Loucy (cell line): ENCODE data around the gene PASK.
A peak's percentile ranks its signal among the peaks of the same experiment; 100 is the strongest.

ENCODE experiments used
- H2AFZ ChIP-seq: fragments of 200-600 bp; sonication (generic); 2 replicates; pipeline ENCODE4 v1.6.0; 2016; ENCODE audit warnings: antibody characterized with exemption, mild to moderate bottlenecking, low read length, moderate library complexity
- H3F3A ChIP-seq: fragments of 200-600 bp; 2 replicates; pipeline ENCODE4 v1.6.0; 2016; ENCODE audit warnings: antibody characterized with exemption, low read depth, mild to moderate bottlenecking
- H3K27me3 ChIP-seq: fragments of 200-600 bp; sonication (generic); 2 replicates; pipeline ENCODE4 v1.6.1; 2014; ENCODE audit warnings: low read length, mild to moderate bottlenecking; ENCODE audit not compliant: insufficient read depth, poor library complexity, severe bottlenecking
- H3K36me3 ChIP-seq: fragments of 200-600 bp; sonication (generic); 2 replicates; pipeline ENCODE4 v1.6.1; 2016; ENCODE audit warnings: low read length; ENCODE audit not compliant: insufficient read depth
- H3K4me1 ChIP-seq: fragments of 200-600 bp; sonication (generic); 2 replicates; pipeline ENCODE4 v1.5.1; 2014; ENCODE audit warnings: low read length, mild to moderate bottlenecking; ENCODE audit not compliant: insufficient read depth, poor library complexity, severe bottlenecking
- H3K4me2 ChIP-seq: fragments of 200-600 bp; sonication (generic); 2 replicates; pipeline ENCODE4 v1.6.0; 2014; ENCODE audit warnings: antibody characterized with exemption, low read length, low read depth, mild to moderate bottlenecking; ENCODE audit not compliant: poor library complexity, severe bottlenecking
- H3K4me3 ChIP-seq: fragments of 200-600 bp; sonication (generic); 2 replicates; pipeline ENCODE4 v1.5.1; 2014; ENCODE audit warnings: low read length, mild to moderate bottlenecking, mixed read lengths; ENCODE audit not compliant: poor library complexity, severe bottlenecking
- H3K79me2 ChIP-seq: fragments of 200-600 bp; sonication (generic); 2 replicates; pipeline ENCODE4 v1.6.1; 2014; ENCODE audit warnings: low read length; ENCODE audit not compliant: insufficient read depth
- H3K9ac ChIP-seq: fragments of 200-600 bp; sonication (generic); 2 replicates; pipeline ENCODE4 v1.6.0; 2014; ENCODE audit warnings: mild to moderate bottlenecking, low read depth, low read length, moderate library complexity; ENCODE audit not compliant: poor library complexity, severe bottlenecking
- H3K9me2 ChIP-seq: fragments of 200-600 bp; sonication (generic); replicated peaks from 2 replicates; pipeline ENCODE4 v1.6.1; 2016; ENCODE audit warnings: low read depth, low read length, mixed read lengths
- H3K9me3 ChIP-seq: fragments of 200-600 bp; sonication (generic); 2 replicates; pipeline ENCODE4 v1.6.1; 2014; ENCODE audit warnings: mild to moderate bottlenecking, antibody characterized with exemption, low read length, low read depth; ENCODE audit not compliant: insufficient read depth
- H4K20me1 ChIP-seq: fragments of 200-600 bp; sonication (generic); 2 replicates; pipeline ENCODE4 v1.6.0; 2014; ENCODE audit warnings: antibody characterized with exemption, low read length, mild to moderate bottlenecking; ENCODE audit not compliant: insufficient read depth, poor library complexity, severe bottlenecking
- CTCF ChIP-seq: fragments of 200-600 bp; sonication (generic); conservative IDR thresholded peaks from 2 replicates; pipeline ENCODE4 v1.5.1; 2014; ENCODE audit warnings: mild to moderate bottlenecking, antibody characterized with exemption, low read length
- EZH2phosphoT487 ChIP-seq: fragments of 200-600 bp; IDR thresholded peaks from 2 replicates; pipeline ENCODE4 v1.6.1; 2018; ENCODE audit warnings: antibody characterized with exemption, mild to moderate bottlenecking, moderate library complexity, borderline replicate concordance

PASK gene

GRCh38 chr2:241147336-241147735, 1.9 kb downstream of the PASK start:
- Histone ChIP-seq H3K79me2 (peaks cover 56% of the 10 kb centered on the region), H3K4me3 (no peak overlapping the region)

GRCh38 chr2:241146286-241146685, 3.0 kb downstream of the PASK start:
- Histone ChIP-seq H3K27me3 (no peaks in the 10 kb centered on the region), H3K36me3 (peaks cover 4% of the 10 kb centered on the region; the same call in 1 of the 2 replicates), H3K79me2 (peaks cover 46% of the 10 kb centered on the region), H4K20me1 (peaks cover 27% of the 10 kb centered on the region), H3K9ac (no peak overlapping the region), H3K4me1 (peaks cover 15% of the 10 kb centered on the region), H3F3A (no peaks in the 10 kb centered on the region), H2AFZ (no peak overlapping the region), H3K4me2 (peak overlapping the region; percentile 28), H3K9me3 (no peaks in the 10 kb centered on the region), H3K4me3 (no peak overlapping the region), H3K9me2 (no peaks in the 10 kb centered on the region)
- TF ChIP-seq CTCF (no peak), EZH2phosphoT487 (no peak)

More at GRCh38 chr2:241147336-241147735, 1.9 kb downstream of the PASK start:
- no peaks in the 10 kb centered on the region for H3K9me2 ChIP-seq
- peak overlapping the region; percentile 93 for H3K4me2 ChIP-seq
- H3F3A ChIP-seq, result no peaks in the 10 kb centered on the region
- no peak overlapping the region for H3K9ac ChIP-seq
- H3K4me1 ChIP-seq, result peaks cover 26% of the 10 kb centered on the region
- no peaks in the 10 kb centered on the region for H3K9me3 ChIP-seq
- TF ChIP-seq CTCF (no peak), EZH2phosphoT487 (no peak)
- H3K27me3 ChIP-seq, result no peaks in the 10 kb centered on the region
- no peak overlapping the region for H2AFZ ChIP-seq
- H3K36me3 ChIP-seq, result peaks cover 4% of the 10 kb centered on the region; the same call in 1 of the 2 replicates
- H4K20me1 ChIP-seq, result peaks cover 32% of the 10 kb centered on the region

GRCh38 chr2:241142593-241142992, 6.7 kb downstream of the PASK start:
- TF ChIP-seq CTCF (no peak), EZH2phosphoT487 (no peak)

More at GRCh38 chr2:241142593-241142992, 6.7 kb downstream of the PASK start:
- Histone ChIP-seq H3K9me3 (no peaks in the 10 kb centered on the region), H3K4me1 (peaks cover under 1% of the 10 kb centered on the region), H3K4me2 (no peak overlapping the region), H3K4me3 (no peak overlapping the region), H3K79me2 (peaks cover 23% of the 10 kb centered on the region; the same call in 1 of the 2 replicates), H3F3A (no peaks in the 10 kb centered on the region), H2AFZ (no peak overlapping the region), H4K20me1 (peaks cover 10% of the 10 kb centered on the region), H3K36me3 (peaks cover 23% of the 10 kb centered on the region; the same call in 1 of the 2 replicates), H3K9me2 (no peaks in the 10 kb centered on the region), H3K9ac (no peak overlapping the region), H3K27me3 (no peaks in the 10 kb centered on the region)
